WTC11 (cell line): ENCODE results near the gene RRP1. TPM values are rescaled to one million over a fixed set of nuclear protein-coding genes. Genes with fewer than 3 reads are reported as not detected.

Experiments
- ATAC-seq: fragments of 200-7000 bp; cut with Tn5 transposase; 2 replicates; pipeline ENCODE4 v1.10.0; 2021; ENCODE audit warnings: mild to moderate bottlenecking, moderate library complexity
- CTCF ChIA-PET: fragments of 300-600 bp; sonication (Branson Sonifier 250); formaldehyde crosslinking; loops from one replicate; lab custom pipeline; 2021; ENCODE audit warnings: antibody characterized with exemption; lab: Charles Lee
- POLR2A ChIA-PET: fragments of 350-600 bp; sonication (Branson Sonifier 250); formaldehyde crosslinking; loops from one replicate; lab custom pipeline; 2021; ENCODE audit warnings: antibody characterized with exemption; lab: Charles Lee
- DNase-seq: peaks from one replicate; pipeline ENCODE4 v3.0.0; 2021; ENCODE audit warnings: low spot score
- H3K27ac Mint-ChIP-seq: 2 replicates; pipeline ENCODE4 v1.8.0; 2021; ENCODE audit warnings: mixed read lengths
- H3K27me3 Mint-ChIP-seq: 2 replicates; pipeline ENCODE4 v1.8.0; 2021; ENCODE audit warnings: low read depth, mild to moderate bottlenecking, moderate library complexity, mixed read lengths
- H3K36me3 Mint-ChIP-seq: 2 replicates; pipeline ENCODE4 v1.8.0; 2021; ENCODE audit warnings: mixed read lengths
- H3K4me1 Mint-ChIP-seq: 2 replicates; pipeline ENCODE4 v1.8.0; 2022; ENCODE audit warnings: mixed read lengths
- H3K4me3 Mint-ChIP-seq: 2 replicates; pipeline ENCODE4 v1.8.0; 2021; ENCODE audit warnings: mild to moderate bottlenecking, moderate library complexity, mixed read lengths
- H3K9me3 Mint-ChIP-seq: 2 replicates; pipeline ENCODE4 v1.8.0; 2021; ENCODE audit warnings: mixed read lengths
- ATF1 ChIP-seq: sonication (generic); formaldehyde crosslinking; IDR thresholded peaks from 2 replicates; pipeline ENCODE4 v1.8.1; 2023; ENCODE audit warnings: mild to moderate bottlenecking, moderate library complexity, missing genetic modification reagents
- EMX1 ChIP-seq: fragments of 250-450 bp; sonication (Bioruptor Pico); IDR thresholded peaks from 2 replicates; pipeline ENCODE4 v1.8.0; 2021; ENCODE audit warnings: mild to moderate bottlenecking
- ESRRA ChIP-seq: sonication (generic); formaldehyde crosslinking; IDR thresholded peaks from 2 replicates; pipeline ENCODE4 v1.8.1; 2022; ENCODE audit warnings: mild to moderate bottlenecking, missing genetic modification reagents, borderline replicate concordance
- ETV6 ChIP-seq: sonication (generic); formaldehyde crosslinking; IDR thresholded peaks from 2 replicates; pipeline ENCODE4 v1.8.1; 2022; ENCODE audit warnings: mild to moderate bottlenecking, missing genetic modification reagents
- FOXJ3 ChIP-seq: sonication (generic); formaldehyde crosslinking; IDR thresholded peaks from 2 replicates; pipeline ENCODE4 v1.9.0; 2021; ENCODE audit warnings: missing genetic modification reagents, mild to moderate bottlenecking, borderline replicate concordance
- GABPB1 ChIP-seq: sonication (generic); formaldehyde crosslinking; IDR thresholded peaks from 2 replicates; pipeline ENCODE4 v1.8.1; 2023; ENCODE audit warnings: mild to moderate bottlenecking, missing genetic modification reagents
- GRHL2 ChIP-seq: fragments of 250-450 bp; sonication (Bioruptor Pico); IDR thresholded peaks from 2 replicates; pipeline ENCODE4 v1.8.0; 2022; ENCODE audit warnings: mild to moderate bottlenecking, moderate library complexity; ENCODE audit not compliant: insufficient replicate concordance, severe bottlenecking
- KAT7 ChIP-seq: sonication (generic); formaldehyde crosslinking; IDR thresholded peaks from 2 replicates; pipeline ENCODE4 v1.8.1; 2023; ENCODE audit warnings: missing genetic modification reagents, mild to moderate bottlenecking, borderline replicate concordance
- PRRX2 ChIP-seq: fragments of 250-450 bp; sonication (Bioruptor Pico); IDR thresholded peaks from 2 replicates; pipeline ENCODE4 v1.8.0; 2021; ENCODE audit warnings: mild to moderate bottlenecking
- SMAD3 ChIP-seq: sonication (generic); formaldehyde crosslinking; IDR thresholded peaks from 2 replicates; pipeline ENCODE4 v1.8.0; 2022; ENCODE audit warnings: missing genetic modification reagents, mild to moderate bottlenecking, borderline replicate concordance
- TCF7 ChIP-seq: sonication (generic); formaldehyde crosslinking; IDR thresholded peaks from 2 replicates; pipeline ENCODE4 v1.8.0; 2022; ENCODE audit warnings: mild to moderate bottlenecking, low read depth, missing genetic modification reagents, moderate library complexity
- total RNA-seq: library from RNA; stranded (reverse); gene quantifications from 3 replicates; pipeline ENCODE4 v1.2.3, GENCODE V29; 2021
- TF ChIP-seq, protein P1 (sequence below): sonication (generic); formaldehyde crosslinking; IDR thresholded peaks from 2 replicates; pipeline ENCODE4 v1.8.1; 2023; ENCODE audit warnings: mild to moderate bottlenecking, missing genetic modification reagents
- TF ChIP-seq, protein P2 (sequence below): sonication (generic); formaldehyde crosslinking; IDR thresholded peaks from 2 replicates; pipeline ENCODE4 v1.8.0; 2023; ENCODE audit warnings: missing genetic modification reagents, mild to moderate bottlenecking, borderline replicate concordance
- TF ChIP-seq, protein P3 (sequence below): sonication (generic); formaldehyde crosslinking; IDR thresholded peaks from 2 replicates; pipeline ENCODE4 v1.8.1; 2023; ENCODE audit warnings: mild to moderate bottlenecking, moderate library complexity, missing genetic modification reagents
- TF ChIP-seq, protein P4 (sequence below): sonication (generic); formaldehyde crosslinking; IDR thresholded peaks from 2 replicates; pipeline ENCODE4 v1.8.0; 2022; ENCODE audit warnings: mild to moderate bottlenecking, missing genetic modification reagents
- TF ChIP-seq, protein P5 (sequence below): sonication (generic); formaldehyde crosslinking; IDR thresholded peaks from 2 replicates; pipeline ENCODE4 v1.8.1; 2023; ENCODE audit warnings: mild to moderate bottlenecking, missing genetic modification reagents, borderline replicate concordance
- TF ChIP-seq, protein P6 (sequence below): sonication (generic); formaldehyde crosslinking; IDR thresholded peaks from 2 replicates; pipeline ENCODE4 v1.8.1; 2022; ENCODE audit warnings: low read depth, mild to moderate bottlenecking, moderate library complexity, missing genetic modification reagents, borderline replicate concordance

RRP1 gene
- total RNA-seq, 1 experiment from 2014 or later: 53.0 TPM

DNA sequence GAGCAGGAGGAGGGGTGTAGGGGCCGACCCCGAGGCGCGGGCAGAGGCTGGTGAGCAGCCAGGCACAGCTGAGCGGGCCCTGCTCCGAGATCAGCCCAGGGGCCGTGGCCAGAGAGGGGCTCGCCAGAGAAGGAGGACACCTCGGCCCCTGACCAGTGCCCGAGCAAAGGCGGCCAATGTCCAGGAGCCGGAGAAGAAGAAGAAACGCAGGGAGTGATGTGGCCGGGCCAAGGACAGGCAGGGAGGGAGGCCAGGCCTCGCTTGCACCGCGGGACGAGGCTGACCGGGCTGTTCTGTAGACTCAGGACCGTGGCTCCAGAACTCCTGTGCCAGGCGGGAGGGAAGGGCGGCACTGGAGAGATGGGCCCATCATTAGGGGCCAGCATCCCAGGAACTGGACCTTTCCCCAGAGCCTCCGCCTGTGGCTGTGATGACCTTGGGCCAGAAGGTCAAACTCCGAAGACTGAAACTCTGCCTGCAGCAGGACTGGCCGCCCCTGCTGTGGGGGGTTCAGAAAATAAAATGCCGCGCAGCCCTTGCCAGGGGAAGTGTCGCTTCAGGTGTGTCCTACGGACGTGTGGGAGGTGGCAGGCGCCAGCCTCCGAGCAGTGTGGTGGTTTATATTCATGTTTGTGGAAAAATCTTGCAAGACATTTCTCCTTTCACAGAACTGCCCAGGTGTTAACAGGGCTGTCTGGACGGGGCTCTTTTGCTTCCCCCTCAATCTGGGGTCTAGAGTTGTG, 14.4 kb downstream of the RRP1 start:
- Mint-ChIP-seq H3K4me3 (no peak overlapping the region), H3K27me3 (no peaks in the 10 kb centered on the region), H3K9me3 (no peaks in the 10 kb centered on the region)
- POLR2A ChIA-PET: no interaction called here
- no peak for ATAC-seq
- TF ChIP-seq, protein P1, sequence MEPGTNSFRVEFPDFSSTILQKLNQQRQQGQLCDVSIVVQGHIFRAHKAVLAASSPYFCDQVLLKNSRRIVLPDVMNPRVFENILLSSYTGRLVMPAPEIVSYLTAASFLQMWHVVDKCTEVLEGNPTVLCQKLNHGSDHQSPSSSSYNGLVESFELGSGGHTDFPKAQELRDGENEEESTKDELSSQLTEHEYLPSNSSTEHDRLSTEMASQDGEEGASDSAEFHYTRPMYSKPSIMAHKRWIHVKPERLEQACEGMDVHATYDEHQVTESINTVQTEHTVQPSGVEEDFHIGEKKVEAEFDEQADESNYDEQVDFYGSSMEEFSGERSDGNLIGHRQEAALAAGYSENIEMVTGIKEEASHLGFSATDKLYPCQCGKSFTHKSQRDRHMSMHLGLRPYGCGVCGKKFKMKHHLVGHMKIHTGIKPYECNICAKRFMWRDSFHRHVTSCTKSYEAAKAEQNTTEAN (CRISPR knock-in tag): no peak
- no peak for TF ChIP-seq ESRRA (CRISPR knock-in tag)
- TF ChIP-seq, protein P2, sequence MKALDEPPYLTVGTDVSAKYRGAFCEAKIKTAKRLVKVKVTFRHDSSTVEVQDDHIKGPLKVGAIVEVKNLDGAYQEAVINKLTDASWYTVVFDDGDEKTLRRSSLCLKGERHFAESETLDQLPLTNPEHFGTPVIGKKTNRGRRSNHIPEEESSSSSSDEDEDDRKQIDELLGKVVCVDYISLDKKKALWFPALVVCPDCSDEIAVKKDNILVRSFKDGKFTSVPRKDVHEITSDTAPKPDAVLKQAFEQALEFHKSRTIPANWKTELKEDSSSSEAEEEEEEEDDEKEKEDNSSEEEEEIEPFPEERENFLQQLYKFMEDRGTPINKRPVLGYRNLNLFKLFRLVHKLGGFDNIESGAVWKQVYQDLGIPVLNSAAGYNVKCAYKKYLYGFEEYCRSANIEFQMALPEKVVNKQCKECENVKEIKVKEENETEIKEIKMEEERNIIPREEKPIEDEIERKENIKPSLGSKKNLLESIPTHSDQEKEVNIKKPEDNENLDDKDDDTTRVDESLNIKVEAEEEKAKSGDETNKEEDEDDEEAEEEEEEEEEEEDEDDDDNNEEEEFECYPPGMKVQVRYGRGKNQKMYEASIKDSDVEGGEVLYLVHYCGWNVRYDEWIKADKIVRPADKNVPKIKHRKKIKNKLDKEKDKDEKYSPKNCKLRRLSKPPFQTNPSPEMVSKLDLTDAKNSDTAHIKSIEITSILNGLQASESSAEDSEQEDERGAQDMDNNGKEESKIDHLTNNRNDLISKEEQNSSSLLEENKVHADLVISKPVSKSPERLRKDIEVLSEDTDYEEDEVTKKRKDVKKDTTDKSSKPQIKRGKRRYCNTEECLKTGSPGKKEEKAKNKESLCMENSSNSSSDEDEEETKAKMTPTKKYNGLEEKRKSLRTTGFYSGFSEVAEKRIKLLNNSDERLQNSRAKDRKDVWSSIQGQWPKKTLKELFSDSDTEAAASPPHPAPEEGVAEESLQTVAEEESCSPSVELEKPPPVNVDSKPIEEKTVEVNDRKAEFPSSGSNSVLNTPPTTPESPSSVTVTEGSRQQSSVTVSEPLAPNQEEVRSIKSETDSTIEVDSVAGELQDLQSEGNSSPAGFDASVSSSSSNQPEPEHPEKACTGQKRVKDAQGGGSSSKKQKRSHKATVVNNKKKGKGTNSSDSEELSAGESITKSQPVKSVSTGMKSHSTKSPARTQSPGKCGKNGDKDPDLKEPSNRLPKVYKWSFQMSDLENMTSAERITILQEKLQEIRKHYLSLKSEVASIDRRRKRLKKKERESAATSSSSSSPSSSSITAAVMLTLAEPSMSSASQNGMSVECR (CRISPR knock-in tag): no peak
- TF ChIP-seq TCF7 (CRISPR knock-in tag): no peak
- TF ChIP-seq, protein P3, sequence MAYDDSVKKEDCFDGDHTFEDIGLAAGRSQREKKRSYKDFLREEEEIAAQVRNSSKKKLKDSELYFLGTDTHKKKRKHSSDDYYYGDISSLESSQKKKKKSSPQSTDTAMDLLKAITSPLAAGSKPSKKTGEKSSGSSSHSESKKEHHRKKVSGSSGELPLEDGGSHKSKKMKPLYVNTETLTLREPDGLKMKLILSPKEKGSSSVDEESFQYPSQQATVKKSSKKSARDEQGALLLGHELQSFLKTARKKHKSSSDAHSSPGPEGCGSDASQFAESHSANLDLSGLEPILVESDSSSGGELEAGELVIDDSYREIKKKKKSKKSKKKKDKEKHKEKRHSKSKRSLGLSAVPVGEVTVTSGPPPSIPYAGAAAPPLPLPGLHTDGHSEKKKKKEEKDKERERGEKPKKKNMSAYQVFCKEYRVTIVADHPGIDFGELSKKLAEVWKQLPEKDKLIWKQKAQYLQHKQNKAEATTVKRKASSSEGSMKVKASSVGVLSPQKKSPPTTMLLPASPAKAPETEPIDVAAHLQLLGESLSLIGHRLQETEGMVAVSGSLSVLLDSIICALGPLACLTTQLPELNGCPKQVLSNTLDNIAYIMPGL (CRISPR knock-in tag): no peak
- no peak for TF ChIP-seq PRRX2 (CRISPR knock-in tag)
- TF ChIP-seq SMAD3 (CRISPR knock-in tag): no peak
- TF ChIP-seq FOXJ3: no peak
- TF ChIP-seq, protein P4, sequence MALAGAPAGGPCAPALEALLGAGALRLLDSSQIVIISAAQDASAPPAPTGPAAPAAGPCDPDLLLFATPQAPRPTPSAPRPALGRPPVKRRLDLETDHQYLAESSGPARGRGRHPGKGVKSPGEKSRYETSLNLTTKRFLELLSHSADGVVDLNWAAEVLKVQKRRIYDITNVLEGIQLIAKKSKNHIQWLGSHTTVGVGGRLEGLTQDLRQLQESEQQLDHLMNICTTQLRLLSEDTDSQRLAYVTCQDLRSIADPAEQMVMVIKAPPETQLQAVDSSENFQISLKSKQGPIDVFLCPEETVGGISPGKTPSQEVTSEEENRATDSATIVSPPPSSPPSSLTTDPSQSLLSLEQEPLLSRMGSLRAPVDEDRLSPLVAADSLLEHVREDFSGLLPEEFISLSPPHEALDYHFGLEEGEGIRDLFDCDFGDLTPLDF (CRISPR knock-in tag): no peak
- no peak for TF ChIP-seq KAT7
- no peak for TF ChIP-seq GRHL2 (CRISPR knock-in tag)
- TF ChIP-seq, all 79 proteins: peak for 0
- CTCF ChIA-PET: interaction anchor here (0.6 kb wide), 1 partner anchor 75 kb away, joined by 4 read pairs; no protein-coding TSS in a partner anchor
- DNase-seq: no peak
- H3K36me3 Mint-ChIP-seq: peaks cover 37% of the 10 kb centered on the region
- H3K4me1 Mint-ChIP-seq: no peaks in the 10 kb centered on the region
- no peak overlapping the region; the same call in 1 of the 2 replicates for H3K27ac Mint-ChIP-seq

DNA sequence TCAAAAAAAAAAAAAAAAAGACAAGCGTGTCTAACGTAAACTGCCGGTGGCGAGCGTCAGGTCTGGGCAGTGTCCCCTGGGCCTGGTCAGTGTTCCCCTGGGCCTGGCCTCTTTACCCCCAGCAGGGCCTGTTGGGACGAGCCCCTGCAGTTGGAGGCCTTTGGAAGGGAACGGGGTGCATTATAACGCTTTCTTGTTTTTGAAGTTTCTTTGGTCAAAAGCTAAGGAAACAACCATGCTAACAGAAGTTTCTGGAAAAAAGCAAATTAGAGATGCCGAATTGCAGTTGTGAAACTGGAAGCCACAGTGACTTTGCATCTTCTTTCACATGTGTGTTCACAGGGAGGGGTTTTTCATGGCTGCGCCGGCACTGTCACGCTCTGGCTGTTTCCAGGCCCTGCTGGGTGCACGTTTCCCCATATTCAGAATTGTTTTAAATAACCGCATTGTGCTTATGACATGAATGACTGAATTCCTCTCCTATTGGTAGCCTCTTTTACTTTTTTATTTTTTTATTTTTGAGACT, 16.0 kb downstream of the RRP1 start:
- no peak overlapping the region for H3K27ac Mint-ChIP-seq
- ChIA-PET POLR2A (no interaction called here), CTCF (no interaction called here)
- H3K4me3 Mint-ChIP-seq: no peak overlapping the region
- no peaks in the 10 kb centered on the region for H3K27me3 Mint-ChIP-seq
- no peaks in the 10 kb centered on the region for H3K4me1 Mint-ChIP-seq
- H3K9me3 Mint-ChIP-seq: no peaks in the 10 kb centered on the region
- ATAC-seq: no peak
- DNase-seq: no peak
- peaks cover 30% of the 10 kb centered on the region for H3K36me3 Mint-ChIP-seq
- TF ChIP-seq ETV6: no peak
- TF ChIP-seq, protein P5, sequence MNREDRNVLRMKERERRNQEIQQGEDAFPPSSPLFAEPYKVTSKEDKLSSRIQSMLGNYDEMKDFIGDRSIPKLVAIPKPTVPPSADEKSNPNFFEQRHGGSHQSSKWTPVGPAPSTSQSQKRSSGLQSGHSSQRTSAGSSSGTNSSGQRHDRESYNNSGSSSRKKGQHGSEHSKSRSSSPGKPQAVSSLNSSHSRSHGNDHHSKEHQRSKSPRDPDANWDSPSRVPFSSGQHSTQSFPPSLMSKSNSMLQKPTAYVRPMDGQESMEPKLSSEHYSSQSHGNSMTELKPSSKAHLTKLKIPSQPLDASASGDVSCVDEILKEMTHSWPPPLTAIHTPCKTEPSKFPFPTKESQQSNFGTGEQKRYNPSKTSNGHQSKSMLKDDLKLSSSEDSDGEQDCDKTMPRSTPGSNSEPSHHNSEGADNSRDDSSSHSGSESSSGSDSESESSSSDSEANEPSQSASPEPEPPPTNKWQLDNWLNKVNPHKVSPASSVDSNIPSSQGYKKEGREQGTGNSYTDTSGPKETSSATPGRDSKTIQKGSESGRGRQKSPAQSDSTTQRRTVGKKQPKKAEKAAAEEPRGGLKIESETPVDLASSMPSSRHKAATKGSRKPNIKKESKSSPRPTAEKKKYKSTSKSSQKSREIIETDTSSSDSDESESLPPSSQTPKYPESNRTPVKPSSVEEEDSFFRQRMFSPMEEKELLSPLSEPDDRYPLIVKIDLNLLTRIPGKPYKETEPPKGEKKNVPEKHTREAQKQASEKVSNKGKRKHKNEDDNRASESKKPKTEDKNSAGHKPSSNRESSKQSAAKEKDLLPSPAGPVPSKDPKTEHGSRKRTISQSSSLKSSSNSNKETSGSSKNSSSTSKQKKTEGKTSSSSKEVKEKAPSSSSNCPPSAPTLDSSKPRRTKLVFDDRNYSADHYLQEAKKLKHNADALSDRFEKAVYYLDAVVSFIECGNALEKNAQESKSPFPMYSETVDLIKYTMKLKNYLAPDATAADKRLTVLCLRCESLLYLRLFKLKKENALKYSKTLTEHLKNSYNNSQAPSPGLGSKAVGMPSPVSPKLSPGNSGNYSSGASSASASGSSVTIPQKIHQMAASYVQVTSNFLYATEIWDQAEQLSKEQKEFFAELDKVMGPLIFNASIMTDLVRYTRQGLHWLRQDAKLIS (CRISPR knock-in tag): no peak
- TF ChIP-seq EMX1 (CRISPR knock-in tag): no peak
- TF ChIP-seq GABPB1 (CRISPR knock-in tag): no peak
- no peak for TF ChIP-seq ATF1 (CRISPR knock-in tag)
- no peak for TF ChIP-seq KAT7
- TF ChIP-seq, protein P1 (CRISPR knock-in tag): no peak
- TF ChIP-seq, protein P6, sequence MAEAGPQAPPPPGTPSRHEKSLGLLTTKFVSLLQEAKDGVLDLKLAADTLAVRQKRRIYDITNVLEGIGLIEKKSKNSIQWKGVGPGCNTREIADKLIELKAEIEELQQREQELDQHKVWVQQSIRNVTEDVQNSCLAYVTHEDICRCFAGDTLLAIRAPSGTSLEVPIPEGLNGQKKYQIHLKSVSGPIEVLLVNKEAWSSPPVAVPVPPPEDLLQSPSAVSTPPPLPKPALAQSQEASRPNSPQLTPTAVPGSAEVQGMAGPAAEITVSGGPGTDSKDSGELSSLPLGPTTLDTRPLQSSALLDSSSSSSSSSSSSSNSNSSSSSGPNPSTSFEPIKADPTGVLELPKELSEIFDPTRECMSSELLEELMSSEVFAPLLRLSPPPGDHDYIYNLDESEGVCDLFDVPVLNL: no peak
